Stimulated activated CD8-positive, alpha-beta memory T cell treated with anti-CD3 and anti-CD28 coated beads, Interleukin-2, amount 100 ng/mL, for 48 hours (primary cell): Measurements from ENCODE around the gene CFDP1.

Experiments used
- DNase-seq, 2 donors: peaks; one replicate each; pipeline ENCODE4 v3.0.0-alpha.2; 2020; ENCODE audit warnings: low read depth in 2 of 2

The CFDP1 gene

GRCh38 chr16:75251280-75252048 lies 181.8 kb downstream of the CFDP1 start, which contains the start of gene BCAR1:
Gene BCAR1, minus strand, starts transcription at chr16:75251624. Its CDS starts 142 bp downstream, at chr16:75251482.
- peak; percentile 24 to 26 for DNase-seq

DNA sequence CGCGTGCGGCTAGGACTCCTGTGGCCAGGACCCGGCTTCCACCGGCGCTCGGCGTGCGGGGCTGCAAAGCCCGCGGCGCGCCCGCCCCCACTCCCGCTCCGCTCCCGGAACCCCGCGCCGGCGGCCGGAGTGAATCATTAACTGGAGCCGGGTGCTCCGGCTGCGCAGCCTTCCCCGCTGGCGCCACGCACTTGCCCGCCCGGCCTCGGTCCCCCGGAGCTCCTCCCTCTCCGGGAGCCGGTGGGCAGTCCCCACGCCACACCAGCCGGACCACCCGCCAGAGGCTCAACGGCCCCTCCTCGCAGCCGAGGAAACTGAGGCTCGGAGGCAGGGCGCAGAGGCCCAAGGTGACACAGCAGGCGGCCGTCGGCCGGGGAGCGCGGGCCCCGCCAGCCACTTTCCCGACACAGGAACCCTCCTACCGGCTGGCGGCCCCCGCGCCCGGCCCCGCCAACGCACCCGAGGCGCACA lies 182.5 kb downstream of the CFDP1 start:
- DNase-seq = no peak

GRCh38 chr16:75250089-75250808 lies 183.1 kb downstream of the CFDP1 start:
- DNase-seq = no peak

GRCh38 chr16:75249441-75249840 lies 183.9 kb downstream of the CFDP1 start:
- DNase-seq = no peak

DNA sequence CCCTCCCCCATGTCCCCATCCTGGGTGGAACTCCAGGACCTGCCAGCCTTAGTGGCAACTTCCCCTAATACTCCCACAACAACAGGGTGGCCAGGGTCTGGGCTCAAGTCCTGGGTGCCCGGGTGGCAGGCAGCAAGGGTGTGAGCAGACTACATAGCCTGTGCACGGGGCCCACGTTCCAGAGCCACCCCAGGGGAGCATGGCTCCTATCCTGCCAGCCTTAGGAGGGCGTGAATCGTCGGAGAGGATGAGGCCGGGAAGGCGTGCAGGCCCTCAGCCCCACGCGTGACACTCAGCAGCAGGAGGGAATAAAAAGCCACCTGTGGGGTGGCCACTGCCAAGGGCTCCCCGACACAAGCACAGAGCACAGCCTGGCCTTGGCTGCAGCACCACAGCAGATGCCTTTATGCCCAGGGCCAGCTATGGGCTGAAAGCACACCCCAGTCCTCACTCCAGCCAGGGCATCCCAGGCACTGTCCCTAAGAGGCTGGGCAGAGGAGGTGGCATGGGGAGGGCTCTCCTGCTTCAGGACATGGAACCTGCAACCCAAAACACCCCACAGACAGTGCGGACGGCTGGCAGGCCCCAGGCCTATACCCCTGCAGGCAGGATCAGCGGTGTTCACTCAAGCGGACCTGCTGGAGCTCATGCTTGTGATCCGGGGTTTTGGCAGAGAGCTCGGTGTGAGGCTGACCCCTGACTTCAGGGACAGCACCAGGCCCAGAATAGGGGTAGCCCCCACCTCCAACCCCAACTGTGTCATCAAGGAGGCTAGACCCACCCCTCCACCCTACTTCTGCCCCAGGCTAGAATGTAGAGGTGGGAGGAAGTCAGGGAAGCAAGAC lies 184.5 kb downstream of the CFDP1 start:
- no peak for DNase-seq

- DNase-seq = no peak
Observed at GRCh38 chr16:75248142-75248535, 185.2 kb downstream of the CFDP1 start.

DNA sequence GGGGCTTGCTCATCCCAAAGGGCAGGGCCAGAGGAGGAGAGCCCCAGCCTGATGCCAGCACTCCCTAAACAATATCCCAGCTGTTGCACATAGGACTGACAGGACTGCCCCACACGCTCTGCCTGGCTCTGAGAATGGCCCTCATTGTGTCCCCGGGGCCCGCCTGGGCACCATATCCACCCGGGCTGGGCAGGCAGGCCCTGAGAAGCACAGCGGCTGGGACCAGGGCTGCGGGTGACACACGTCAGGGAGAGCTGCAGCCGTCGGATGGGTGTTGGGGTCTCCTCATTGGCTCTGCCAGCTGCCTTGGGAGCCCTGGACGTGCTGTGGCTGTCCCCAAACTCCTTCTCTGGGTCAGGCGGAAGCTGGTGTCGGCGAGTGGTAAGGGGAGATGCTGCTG lies 186.1 kb downstream of the CFDP1 start:
- DNase-seq = no peak

GRCh38 chr16:75246504-75247205 lies 186.6 kb downstream of the CFDP1 start:
- no peak for DNase-seq

DNA sequence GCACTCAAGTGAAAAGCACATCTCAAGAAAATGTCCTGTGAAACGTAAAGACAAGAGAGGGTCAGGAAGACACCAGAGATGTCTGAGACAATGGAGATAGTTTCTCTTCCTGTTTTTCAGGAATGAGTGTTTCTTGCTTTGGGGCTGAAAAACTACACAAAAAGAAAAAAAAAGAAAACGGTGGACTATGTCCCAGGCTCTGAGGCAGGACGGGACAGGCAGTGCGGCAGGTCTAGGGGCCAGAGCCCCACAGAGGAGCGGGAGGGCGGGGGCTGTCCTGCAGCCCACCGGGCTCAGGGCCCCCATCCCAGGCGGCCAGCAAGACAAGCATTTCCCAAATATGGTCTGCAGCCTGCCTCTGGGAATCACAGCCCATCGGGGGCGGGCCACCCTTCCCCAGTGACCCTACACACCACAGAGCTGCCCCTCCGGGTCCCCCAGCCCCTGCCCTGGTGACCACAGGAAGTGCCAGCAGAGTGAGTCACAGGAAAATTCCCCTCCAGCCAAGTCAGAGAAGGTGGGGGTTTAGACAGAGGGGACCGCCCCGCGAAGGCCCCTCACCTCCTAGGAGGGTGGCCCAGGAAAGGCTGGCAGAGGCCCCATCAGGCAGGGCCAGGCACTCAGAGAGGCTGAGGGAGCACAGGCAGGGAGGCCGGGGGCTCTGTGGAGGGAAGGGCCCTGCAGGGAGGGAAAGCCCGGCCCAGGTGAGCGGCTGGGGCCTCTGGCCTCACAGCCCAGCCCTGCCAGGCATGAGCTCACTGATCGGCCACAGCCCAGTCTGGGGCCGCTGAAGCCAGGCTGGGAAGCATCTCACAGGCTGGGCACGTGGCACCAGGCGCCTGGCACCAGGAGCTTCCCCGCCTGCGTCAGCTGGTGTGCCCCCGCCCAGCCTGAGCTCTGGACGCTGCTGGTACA lies 188.2 kb downstream of the CFDP1 start:
- DNase-seq = no peak

DNA sequence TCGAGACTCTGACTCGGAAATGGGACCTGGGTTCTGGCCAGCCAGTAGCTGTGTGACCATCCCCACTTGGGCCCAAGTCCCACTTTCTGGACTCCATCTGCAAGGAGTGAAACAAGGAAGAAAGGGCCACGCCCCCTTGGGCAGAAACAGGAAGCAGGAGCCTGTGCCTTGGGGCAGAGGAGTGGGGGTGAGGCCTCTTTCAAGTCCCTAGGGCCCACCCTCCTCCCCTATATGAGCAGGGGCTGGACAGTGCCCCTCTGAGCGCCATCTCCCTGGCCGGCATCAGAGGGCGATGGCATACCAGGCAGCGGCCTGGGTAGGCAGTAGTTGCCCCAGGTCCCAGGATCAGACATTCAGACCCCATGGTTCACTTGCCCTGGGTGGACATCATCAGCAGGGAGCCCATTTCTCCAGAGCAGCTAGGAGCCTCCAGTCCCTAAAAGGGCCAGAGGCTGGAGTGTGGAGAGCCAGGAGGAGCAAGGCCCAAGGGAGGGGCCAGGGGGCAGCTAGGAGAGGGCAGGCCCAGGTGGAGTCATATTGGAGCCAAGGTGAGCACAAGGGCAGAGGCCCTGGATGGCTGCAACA lies 189.0 kb downstream of the CFDP1 start:
- no peak for DNase-seq
